GM18861 (cell line): ENCODE results near the gene TTLL8.

Experiments
- ATAC-seq: cut with Tn5 transposase; IDR thresholded peaks from one replicate; pipeline ENCODE4 v1.9.1; 2021; ENCODE audit not compliant: unreplicated experiment

The TTLL8 gene

GRCh38 chr22:50022171-50022819 lies 35.8 kb downstream of the TTLL8 start:
- no peak for ATAC-seq

GRCh38 chr22:50020606-50021005 lies 37.5 kb downstream of the TTLL8 start:
- ATAC-seq: no peak

GRCh38 chr22:50019316-50019715 lies 38.8 kb downstream of the TTLL8 start:
- ATAC-seq: no peak

GRCh38 chr22:50018608-50019285 lies 39.4 kb downstream of the TTLL8 start:
- ATAC-seq: no peak

- ATAC-seq: no peak
Observed at GRCh38 chr22:50017701-50018224, 40.3 kb downstream of the TTLL8 start.

- peak; percentile 58 for ATAC-seq
Observed at GRCh38 chr22:50016988-50017700, 41.0 kb downstream of the TTLL8 start.

GRCh38 chr22:50016308-50016987 lies 41.6 kb downstream of the TTLL8 start:
- no peak for ATAC-seq

GRCh38 chr22:50015451-50016307 lies 42.4 kb downstream of the TTLL8 start:
- no peak for ATAC-seq

- no peak for ATAC-seq
Observed at GRCh38 chr22:50014655-50015401, 43.3 kb downstream of the TTLL8 start.

GRCh38 chr22:50014053-50014501 lies 44.0 kb downstream of the TTLL8 start:
- no peak for ATAC-seq

- no peak for ATAC-seq
Observed at GRCh38 chr22:50012211-50013181, 45.6 kb downstream of the TTLL8 start, which contains the start of gene IL17REL. Gene IL17REL (minus strand): TSS chr22:50012765. CDS start chr22:50012646, 119 bp downstream.

- ATAC-seq: no peak
Observed at GRCh38 chr22:50011447-50012210, 46.5 kb downstream of the TTLL8 start.

- ATAC-seq: no peak
Observed at GRCh38 chr22:50010676-50011446, 47.2 kb downstream of the TTLL8 start.

- no peak for ATAC-seq
Observed at GRCh38 chr22:50009765-50010675, 48.1 kb downstream of the TTLL8 start.

GRCh38 chr22:50009251-50009650 lies 48.8 kb downstream of the TTLL8 start:
- ATAC-seq: no peak
